ENCODE results near the gene EXOC3L4. TPM values are rescaled to one million over a fixed set of nuclear protein-coding genes. Genes with fewer than 3 reads are reported as not detected.

The EXOC3L4 gene
- total RNA-seq, 4 donors from 2014 or later, result 0.93 to 5.2 (median 1.3) TPM; not detected in 1

DNA sequence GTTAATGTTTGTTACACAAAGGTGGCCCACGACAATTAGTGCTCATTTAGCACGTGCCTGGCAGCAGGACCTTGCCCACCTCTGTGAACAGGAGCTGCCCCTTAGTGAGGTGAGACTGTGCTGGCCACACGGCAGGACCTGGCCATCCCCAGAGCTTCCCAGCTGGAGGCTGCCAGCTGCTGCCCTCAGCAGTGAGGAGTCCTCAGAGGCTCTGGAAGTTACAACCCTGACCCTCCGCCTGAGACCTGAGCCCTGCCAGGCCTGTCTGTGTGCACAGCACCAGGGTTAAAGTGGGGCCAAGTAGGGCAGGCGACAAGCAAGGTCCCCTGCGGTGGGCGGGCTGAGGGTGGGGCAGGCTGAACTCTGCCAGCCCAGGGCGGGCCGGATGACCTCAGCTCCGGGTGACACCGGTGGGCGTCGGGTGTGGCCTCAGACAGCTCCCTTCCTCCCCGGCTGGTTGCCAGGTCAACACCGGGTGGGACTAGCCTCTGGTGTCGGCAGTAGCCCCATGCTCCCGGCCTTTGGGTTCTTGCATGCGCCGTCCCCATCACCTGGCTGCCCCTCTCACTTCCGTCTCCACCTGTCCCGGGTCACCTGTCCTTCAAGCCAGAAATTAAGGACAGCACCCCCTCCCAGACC is 19.7 kb upstream of the EXOC3L4 start:
- TF ChIP-seq, protein P1, sequence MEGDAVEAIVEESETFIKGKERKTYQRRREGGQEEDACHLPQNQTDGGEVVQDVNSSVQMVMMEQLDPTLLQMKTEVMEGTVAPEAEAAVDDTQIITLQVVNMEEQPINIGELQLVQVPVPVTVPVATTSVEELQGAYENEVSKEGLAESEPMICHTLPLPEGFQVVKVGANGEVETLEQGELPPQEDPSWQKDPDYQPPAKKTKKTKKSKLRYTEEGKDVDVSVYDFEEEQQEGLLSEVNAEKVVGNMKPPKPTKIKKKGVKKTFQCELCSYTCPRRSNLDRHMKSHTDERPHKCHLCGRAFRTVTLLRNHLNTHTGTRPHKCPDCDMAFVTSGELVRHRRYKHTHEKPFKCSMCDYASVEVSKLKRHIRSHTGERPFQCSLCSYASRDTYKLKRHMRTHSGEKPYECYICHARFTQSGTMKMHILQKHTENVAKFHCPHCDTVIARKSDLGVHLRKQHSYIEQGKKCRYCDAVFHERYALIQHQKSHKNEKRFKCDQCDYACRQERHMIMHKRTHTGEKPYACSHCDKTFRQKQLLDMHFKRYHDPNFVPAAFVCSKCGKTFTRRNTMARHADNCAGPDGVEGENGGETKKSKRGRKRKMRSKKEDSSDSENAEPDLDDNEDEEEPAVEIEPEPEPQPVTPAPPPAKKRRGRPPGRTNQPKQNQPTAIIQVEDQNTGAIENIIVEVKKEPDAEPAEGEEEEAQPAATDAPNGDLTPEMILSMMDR (IDR thresholded peaks at IDR 0.05), result no peak
- DNase-seq (ENCODE audit: low spot score) (peak; percentile 47), ATAC-seq (ENCODE audit: low FRiP score) (peak; percentile 35)

DNA sequence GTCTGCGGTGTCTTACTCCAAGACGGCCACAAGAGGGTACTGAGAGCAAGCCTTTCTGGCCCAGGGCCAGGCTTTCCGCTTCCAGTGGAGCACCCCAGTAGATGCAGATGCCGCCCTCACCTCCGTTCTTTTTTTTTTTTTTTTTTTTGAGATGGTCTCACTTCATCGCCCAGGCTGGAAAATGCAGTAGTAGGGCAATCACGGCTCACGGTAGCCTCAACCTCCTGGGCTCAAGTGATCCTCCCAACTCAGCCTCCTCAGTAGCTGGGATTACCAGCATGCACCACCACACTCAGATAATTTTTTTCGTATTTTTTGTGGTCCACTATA is 16.1 kb upstream of the EXOC3L4 start:
- DNase-seq (ENCODE audit: low spot score), result peak; percentile 65
- ATAC-seq (ENCODE audit: low FRiP score), result no peak
- TF ChIP-seq, protein P1 (IDR thresholded peaks at IDR 0.05), result peak in 1 of 3 donors; percentile 60

DNA sequence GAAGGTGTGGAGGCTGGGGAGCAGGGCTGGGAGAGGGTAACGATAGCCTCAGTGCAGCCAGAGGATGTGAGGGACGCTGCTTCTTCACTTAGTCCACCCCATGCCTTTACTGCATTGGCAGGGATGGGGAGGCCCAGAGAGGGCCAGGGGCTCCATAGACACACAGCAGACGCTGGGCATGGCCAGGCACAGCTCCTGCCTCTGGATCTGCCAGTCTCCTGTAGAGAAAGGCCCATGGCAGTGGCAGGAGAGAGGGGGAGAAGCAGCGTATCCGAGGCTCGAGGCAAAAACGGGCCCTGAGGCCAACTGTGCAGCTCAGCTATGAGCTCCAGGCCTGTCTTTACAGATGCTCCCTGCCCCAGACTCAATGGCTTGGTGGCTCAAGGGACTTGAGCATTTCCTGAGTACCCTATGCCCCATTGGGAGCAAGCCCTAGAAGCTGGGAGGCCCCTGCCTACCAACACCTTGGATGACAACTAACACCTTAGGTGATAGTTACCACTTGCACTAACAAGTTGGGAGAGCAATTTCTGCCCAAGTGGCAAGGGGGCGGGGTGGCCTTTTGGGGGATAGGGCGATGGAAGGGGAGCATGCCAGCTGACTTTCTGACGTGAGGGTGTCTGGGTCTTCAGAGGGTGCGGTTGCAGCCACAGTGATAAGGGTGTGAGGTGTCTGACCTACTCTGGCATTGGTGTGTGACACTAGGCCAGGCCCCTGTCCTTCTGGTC is 15.5 kb upstream of the EXOC3L4 start:
- TF ChIP-seq, protein P1 (IDR thresholded peaks at IDR 0.05), result no peak
- DNase-seq (ENCODE audit: low spot score) (no peak), ATAC-seq (ENCODE audit: low FRiP score) (no peak)

DNA sequence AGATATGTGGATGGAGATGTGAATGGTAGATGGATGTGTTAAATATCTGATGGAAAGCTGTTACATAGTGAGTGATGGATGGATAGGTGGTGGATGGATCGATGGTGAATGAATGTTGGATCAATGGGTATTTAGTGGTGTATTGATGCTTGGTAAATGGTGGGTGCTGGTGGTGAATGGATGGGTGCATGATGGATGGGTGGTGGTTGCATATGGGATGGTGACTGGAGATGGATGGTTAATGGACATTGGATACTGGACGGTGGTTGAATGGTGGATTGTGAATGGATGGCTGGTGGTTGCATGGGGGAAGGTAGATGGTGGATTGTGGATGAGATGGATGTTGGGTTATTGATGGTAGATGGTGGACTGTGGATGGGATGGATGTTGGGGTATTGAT is 12.6 kb upstream of the EXOC3L4 start:
- no peak for ATAC-seq (ENCODE audit: low FRiP score)
- TF ChIP-seq, protein P1 (IDR thresholded peaks at IDR 0.05), result no peak
- DNase-seq (ENCODE audit: low spot score), result no peak

DNA sequence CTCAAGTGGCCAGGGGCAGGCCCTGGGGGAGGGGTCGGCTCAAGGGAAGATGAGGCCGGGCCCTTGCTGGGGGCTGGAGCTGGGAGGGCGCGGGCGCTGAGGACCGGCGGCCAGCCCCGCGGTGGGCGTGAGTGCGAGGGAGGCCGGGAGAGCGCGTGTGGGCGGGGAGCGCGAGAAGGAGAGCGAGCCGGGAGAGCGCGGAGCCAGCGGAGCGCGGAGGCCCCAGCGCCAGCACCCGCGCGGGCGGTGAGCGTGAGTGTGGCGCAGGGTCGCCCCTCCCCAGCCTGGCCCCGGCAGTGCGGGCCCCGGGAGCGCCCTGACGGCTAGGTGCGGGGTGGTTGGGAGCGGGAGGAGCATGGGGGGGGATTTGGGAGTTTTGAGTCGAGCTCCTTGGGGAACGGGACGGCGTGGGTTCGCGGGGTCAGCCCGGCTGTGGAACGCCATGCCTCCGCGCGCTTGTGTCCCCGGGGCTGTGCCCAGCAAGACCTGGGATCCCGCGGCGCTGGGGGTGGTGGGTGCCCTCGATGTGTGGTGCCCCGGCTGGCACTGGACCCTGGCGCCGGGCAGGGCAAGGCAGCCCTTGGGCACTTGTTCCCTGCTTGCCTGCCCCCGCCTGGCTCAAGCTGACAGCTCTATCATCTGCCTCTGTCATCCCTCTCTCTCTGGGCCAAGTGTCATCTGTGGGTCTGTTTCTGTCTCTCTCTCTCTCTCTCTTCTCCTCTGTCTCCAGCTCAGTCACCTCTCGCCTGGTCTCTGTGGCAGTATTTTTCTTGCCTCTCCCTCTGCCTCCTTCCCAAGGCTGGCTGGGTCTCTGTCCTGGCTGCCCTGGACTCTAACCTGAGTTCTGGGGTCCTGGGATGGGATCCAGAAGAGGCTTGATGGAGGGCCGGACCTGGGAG is 10.3 kb upstream of the EXOC3L4 start, which contains the start of gene LBHD2:
Gene LBHD2 (plus strand): TSS at position 190 of the 899 bp plus-strand sequence. CDS start 1,803 bp downstream, outside the sequence.
- ATAC-seq (ENCODE audit: low FRiP score), result peak; percentile 47
- TF ChIP-seq, protein P1 (IDR thresholded peaks at IDR 0.05), result no peak
- DNase-seq (ENCODE audit: low spot score), result no peak

DNA sequence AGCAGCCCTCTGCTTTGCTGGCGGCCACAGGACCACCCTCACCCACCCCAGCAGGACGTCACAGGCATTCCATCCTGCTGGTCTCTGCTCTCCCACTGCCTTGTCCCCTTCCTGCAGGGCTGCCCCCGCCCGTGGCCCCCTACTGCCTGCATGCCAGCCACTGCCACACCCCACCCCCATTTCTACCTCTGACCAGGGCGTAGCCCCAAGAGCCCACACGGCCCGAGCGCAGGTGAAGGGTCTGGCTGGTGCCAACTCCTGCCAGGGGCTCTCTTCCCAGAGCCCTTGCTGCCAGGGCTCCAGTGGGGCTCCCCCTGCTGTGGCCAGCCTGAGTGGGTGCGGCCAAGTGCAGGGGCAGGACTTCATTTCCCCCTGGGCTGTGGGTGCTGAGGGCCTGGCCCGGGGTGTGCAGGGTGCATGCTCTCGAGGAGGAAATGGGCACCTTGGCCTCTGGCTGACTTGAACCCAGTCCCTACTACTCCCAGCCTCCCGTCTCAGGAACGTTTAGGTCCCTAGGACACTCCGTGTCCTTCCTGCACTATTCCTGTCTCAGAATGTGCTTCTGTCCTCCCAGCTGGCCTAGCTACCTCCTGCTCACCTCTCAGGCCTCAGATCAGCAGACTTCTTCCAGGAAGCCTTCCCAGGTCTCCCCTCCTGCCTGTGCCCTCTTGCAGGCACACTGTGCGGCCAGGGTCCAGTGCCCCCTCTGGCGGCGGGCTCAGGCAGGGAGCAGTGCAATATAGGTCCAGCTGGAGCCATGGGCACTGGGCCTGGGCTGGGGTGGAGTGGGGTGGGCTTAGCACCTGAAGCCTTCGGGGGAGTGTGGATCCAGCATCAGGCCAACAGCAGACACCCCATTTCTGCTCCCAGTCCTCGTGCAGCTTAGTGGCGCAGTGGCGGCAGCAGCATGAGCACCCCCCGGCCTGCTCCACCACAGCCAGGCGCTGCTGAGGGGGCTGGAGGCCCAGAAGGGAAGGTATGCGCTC is 9.1 kb upstream of the EXOC3L4 start:
- no peak for DNase-seq (ENCODE audit: low spot score)
- TF ChIP-seq, protein P1 (IDR thresholded peaks at IDR 0.05), result no peak
- ATAC-seq (ENCODE audit: low FRiP score), result no peak

All from omental fat pad (tissue), 4 donors.